Cortex of kidney (tissue), 1 donor: ENCODE measurements around the gene GPR84.

Experiments
- DNase-seq: peaks from one replicate; lab custom pipeline; 2025; lab: John Stamatoyannopoulos, UW

GPR84 gene

DNA sequence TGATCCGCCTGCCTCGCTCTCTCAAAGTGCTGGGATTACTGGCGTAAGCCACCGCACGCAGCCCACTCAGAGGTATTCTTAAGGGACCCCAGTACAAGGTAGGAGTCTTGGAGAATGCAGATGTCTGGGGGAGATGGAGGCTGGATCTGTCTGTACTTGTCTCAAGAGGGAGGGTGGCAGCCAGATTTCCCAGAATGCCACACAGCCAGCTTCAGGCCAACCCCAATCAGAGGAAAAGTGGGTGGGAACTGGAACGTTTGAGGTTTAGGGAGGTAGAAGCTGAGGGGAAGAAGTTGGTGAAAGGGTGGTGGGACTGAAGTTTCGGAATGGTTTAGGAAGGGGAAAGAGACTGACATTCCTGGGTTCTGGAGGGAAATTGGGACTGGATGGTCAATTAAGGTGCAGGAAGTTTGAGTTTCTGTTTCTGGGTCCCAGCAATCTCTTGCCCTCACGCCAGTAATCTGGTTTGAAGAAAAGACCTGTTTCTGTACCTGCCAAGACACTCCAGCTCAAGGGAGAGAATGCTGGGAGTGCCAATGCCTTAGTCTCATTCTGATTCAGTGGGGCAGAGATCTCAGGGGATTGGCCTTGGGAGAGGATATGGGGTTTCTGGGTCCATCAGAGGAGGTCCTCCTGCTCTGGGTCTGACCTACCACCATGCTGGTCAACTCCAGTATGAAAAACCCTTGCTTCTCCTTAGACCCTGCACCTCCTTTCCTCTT is 28.4 kb upstream of the GPR84 start:
- no peak for DNase-seq

DNA sequence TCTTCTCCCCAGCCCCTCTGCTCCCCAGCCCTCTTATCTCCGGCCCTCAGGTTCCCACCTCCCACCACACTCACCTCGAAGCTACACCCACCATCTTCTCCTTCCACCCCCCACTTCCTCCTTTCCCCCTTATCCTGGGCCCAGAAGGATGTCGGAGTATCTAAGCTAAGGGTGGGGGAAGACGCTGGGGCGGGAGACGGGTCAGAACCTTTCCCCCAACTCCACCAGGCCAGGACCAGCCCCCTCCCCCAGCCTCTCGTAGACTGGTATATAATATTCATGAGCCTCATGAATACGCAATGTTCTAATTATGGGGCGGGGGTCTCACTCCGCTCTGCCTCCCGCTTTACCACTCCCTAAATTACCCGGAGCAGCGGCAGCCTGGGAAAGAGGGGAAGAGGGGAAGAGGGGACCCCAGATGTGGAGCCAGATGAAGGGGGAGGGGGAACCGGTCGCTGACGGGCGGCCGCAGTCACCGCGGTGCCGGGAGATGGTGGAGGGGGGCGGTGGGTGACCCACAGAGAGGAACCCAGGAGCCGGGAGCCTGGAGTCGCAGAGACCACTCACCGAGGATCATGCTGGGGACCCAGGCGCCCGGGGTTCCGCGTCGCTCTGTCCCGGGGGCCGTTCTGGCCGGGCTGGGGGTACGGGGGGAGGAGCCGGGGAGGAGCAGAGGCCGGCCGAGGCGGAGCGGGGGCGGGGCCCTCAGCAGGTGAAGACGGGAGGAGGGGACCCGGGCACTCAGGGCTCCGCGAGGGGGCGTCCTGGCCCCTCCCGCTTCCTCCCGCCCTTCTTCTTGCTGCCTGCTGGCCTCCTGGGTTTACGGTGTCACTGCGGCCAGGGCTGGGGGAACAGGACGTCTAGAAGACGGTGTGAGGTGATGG is 26.6 kb upstream of the GPR84 start:
- DNase-seq: no peak

- DNase-seq: no peak
Observed at GRCh38 chr12:54390176-54390667, 25.9 kb upstream of the GPR84 start.

DNA sequence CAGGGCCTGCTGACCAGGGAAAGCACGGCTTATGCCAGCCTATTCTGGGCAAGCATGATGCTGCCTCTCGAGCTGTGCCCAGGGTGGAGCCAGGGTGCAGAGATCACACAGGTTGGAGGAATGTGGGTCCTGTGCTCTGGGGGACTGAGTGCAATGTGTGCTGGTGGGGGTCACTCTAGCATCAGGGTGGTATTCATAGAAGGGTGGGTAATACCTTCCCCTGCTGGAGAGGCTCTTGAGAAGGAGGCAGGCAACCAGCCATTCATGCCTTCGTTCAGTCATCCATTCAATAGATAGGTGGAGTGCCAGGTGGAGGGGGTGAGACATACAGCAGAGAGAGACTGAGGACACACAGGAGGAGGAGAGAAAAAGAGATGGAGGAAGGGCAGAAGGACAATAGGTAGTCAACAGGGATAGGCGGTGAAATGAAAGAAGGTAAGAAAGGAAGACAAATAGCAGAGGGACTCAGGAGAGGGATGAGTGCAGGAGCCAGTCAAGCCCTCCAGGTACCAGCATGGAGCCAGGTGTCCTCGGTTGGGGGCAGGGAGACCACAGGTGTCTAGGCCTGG is 25.4 kb upstream of the GPR84 start:
- DNase-seq: no peak

GRCh38 chr12:54389134-54389508 is 24.8 kb upstream of the GPR84 start:
- no peak for DNase-seq

GRCh38 chr12:54388237-54389133 is 24.2 kb upstream of the GPR84 start:
- no peak for DNase-seq

DNA sequence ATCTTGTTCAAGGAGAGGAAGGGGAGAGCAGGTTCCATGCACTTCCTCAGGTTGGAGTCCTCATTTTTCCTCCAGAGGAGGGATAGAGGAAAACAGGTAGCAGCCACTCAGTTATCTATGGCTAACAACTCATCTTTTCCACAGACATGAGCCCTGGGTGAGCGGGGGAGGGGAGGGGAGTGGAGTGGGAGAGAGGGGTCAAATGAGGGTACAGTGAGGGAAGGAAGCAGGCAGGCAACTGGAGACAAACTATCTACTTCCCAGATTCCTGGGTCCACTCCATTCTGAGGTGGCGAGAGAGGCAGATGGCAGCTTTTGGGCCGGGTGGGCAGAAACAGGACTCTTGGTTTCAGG is 22.8 kb upstream of the GPR84 start:
- no peak for DNase-seq

DNA sequence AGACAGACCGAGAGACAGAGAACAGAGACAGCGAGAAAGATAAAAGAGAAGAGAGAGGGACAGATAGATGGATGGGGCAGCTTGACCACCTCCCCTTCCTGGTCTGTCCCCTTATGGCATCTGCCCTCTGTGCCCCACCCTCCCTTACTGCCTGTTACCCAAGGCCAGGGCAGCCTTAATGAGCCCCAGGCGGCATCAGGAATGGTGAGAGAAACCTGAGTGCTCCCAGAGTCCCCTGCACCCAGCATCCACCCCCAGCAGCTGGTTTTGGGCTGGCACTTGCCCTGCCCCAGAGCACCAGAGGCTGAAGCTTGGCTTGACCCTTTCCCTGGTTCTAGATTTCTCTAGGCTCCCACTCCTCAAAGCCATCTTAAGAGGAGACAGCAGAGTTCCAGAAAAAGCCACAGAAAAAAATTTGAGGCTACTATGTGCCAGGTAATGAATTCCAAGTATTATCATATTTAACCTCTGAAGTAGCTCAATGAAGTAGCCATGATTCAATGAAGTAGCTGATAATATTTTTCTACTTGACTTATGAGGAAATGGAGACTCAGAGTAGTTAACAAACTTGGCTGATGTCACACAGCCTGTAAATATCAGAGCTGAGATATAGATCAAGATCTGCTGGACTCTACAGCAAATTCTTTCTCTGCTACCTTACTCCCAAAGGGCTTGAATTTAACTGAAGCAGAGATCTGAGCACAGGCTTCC is 22.3 kb upstream of the GPR84 start:
- DNase-seq: no peak

DNA sequence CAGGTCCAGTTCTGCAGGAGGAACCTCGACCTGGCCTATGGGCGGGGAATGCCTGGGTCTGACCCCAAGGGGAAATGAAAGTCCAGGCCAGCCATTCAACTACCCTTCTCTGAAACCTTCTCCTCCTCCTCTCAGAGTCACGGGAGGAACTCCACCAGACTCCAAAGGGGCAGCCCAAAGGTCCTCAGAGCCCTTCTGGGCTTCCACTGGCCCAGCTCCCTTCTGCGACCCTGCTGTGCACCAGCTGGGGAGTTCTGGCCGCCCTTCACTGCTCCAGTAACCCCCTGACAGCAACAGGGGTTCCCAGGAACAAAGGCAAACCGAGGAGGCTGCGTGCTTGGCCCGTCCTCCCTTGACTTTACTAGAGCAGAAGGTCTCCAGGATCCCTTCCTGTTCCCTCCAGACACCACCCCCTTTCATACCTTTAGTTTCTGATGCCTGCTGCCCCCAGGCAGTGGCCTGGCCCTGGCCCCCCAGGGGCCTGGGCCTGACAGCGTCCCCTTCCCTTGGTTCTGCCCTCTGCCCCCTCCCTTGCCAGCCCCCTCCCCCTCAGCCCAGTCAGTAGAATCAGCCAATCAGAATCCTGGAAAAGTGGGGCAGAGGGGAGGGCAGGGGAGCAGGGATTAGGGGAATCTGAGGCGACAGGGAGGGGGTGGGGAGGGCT is 21.1 kb upstream of the GPR84 start:
- DNase-seq: no peak

DNA sequence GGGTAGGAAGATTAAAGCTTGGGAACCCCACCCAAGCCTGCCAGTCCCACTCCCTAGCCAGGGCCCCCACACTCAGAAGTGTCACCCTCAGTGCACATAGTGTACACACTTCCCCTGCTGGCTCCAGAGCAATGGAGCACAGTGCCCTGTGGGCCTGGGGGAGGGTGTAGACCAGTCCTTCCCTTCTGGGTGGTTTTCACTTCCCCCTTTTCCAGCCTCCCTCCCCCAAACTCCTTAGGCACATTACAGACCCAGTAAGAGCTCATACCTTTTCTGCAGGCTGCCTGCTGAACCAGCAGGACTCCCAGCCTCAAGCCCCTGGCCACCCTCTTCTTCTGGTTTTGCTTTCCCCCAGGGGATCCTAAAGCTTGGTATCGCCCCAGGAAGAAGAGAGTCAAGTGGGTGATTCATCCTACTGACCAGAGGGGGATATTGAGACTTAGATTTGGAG is 20.3 kb upstream of the GPR84 start, which contains the start of gene ZNF385A:
Gene ZNF385A (minus strand): TSS at position 143 of the 451 bp plus-strand sequence. CDS start 219 bp downstream, outside the sequence.
- DNase-seq: no peak

- DNase-seq: no peak
Observed at GRCh38 chr12:54383041-54383609, 18.8 kb upstream of the GPR84 start.

GRCh38 chr12:54381136-54381535 is 16.9 kb upstream of the GPR84 start:
- no peak for DNase-seq

DNA sequence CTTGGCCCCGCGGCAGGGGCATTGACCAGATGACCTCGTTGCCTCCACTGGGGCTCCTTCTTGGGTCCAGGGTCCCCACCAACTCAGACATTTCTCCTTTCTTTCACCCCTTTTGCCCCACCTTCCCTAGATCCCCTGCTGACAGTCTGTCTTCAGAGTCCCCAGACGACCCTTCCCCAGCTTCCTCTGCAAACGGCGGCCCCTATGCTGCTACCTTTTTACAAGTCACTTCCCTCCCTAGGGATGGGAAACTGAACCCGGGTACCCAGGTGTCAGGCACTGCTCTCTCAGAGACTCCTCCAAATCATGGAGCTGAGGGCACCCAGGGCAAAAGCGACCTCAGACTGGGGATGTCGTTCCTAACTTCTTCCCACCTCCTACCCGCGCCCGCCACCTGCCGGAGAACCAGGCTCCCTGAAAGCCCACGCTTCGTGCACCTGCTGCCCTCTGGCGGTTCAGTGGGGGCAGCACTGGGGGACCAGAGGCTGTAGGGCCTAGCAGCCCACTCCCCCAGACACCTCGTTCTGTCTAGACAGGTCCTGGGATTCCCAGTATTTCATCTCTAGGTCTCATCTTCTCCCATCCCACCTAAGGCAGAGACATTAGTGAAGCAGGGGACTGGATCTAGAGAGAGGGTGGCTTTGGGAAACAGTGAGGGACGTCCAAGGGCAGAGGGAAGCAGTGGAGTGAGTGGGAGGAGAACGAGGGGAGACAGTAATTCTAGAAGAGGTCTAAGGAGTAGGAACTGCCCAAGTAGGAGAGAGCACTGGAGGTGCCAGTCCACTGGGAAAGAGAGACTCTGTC is 15.3 kb upstream of the GPR84 start:
- no peak for DNase-seq

- DNase-seq: no peak
Observed at GRCh38 chr12:54378796-54379397, 14.6 kb upstream of the GPR84 start.

DNA sequence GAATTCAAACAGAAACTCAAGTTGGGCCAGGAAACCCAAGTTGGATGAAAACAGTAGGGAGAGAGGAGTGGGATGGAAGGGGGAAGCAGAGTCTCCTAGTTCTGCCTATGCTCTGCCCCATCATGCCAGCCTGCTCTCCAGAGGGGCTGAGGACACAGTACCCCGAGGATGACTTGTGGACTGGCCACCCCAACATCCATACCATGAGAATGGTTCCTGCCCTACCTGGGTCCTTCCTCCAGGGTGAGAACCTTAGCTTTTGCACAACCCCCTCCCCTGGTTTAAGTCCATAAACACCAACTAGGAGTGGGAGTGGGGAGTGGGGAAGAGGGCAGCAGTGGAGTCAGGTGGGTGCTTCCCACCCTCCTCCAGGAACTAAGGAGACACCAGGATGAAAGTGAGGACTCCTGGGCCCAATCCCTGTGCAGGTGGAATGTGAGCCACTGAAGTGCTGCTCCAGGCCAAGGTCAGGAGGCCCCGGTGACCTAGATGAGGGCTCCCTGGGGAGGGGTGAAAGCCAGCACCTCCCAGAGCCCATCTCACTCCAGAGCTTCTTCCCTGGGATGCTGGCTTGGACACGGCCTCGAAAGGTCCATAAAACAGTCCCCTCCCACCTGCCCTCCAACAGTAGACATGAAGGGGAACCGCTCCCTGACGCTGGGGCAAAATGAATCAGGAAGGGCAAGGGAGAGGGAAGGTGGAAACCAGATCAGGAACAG is 13.7 kb upstream of the GPR84 start:
- DNase-seq: no peak

DNA sequence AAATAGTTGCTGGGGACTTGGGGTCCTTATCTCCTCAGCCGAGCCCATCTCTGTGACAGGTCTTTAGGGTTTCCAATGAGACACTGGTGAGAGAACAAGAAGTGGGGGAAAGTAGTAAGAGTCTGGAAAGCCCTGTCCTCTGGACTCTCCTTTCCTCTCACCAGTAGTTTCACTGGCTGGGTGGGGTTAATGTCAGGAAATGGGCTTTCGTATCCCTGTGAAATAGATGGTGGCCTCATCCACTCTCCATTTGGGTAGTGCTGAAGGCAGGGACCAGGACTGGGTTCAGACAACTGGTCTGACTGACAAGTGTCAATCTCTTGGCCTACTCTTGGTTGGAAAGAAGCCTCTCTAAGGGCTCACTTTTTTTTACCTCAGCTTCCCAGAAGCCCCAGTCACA is 12.7 kb upstream of the GPR84 start:
- no peak for DNase-seq

DNA sequence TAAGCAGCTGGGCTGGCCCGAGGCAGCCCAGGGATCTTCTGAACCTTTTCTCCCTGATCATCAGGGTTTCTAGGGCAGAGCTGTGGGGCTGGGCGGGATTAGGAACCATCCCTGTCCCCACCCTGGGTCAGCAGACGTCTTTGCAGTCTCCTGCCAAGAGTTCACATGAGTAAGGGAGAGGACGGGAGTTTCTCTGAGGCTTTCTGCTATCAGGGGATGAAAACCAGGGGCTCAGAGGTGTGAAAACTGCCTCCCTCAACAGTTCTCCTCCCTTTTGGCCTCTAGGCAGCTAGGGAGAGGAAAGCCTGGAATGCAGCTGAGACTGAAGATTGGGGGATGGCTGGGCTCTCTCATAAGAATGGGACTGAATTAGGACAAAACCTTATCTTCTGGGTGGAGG is 12.3 kb upstream of the GPR84 start:
- no peak for DNase-seq

- DNase-seq: no peak
Observed at GRCh38 chr12:54375259-54375579, 10.9 kb upstream of the GPR84 start.
